Stimulated activated naive B cell treated with anti-CD40 and anti-IgM and Interleukin-4, amounts not matched to agents 10 μg/mL and 1 μg/mL and 100 μg/mL, for 72 hours (primary cell): ENCODE results near the gene SPTB.
"Not testable (repeated sequence)": the region's sequence is repeated elsewhere in the genome, so short reads cannot be mapped to it uniquely, and the experiment has no call there.

Experiments
- ATAC-seq, 2 donors: fragments of 150-1000 bp; cut with Tn5 transposase; replicated peaks; 2 replicates each; pipeline ENCODE4 v1.10.0; 2021; ENCODE audit warnings: moderate library complexity in 1 of 2
- DNase-seq: peaks from one replicate; pipeline ENCODE4 v3.0.0; 2021
- H3K27ac Mint-ChIP-seq: one replicate; pipeline ENCODE4 v1.8.0; 2022; ENCODE audit warnings: mild to moderate bottlenecking, mixed read lengths
- H3K27me3 Mint-ChIP-seq, 2 donors: one replicate each; pipeline ENCODE4 v1.8.0; 2022; ENCODE audit warnings: mixed read lengths in 2 of 2
- H3K36me3 Mint-ChIP-seq, 2 donors: one replicate each; pipeline ENCODE4 v1.8.0; 2022; ENCODE audit warnings: mixed read lengths in 2 of 2, mild to moderate bottlenecking in 1 of 2
- H3K4me1 Mint-ChIP-seq, 2 donors: one replicate each; pipeline ENCODE4 v1.8.0; 2022; ENCODE audit warnings: mixed read lengths in 2 of 2, mild to moderate bottlenecking in 1 of 2
- H3K4me3 Mint-ChIP-seq, 2 donors: one replicate each; pipeline ENCODE4 v1.8.0; 2022; ENCODE audit warnings: mild to moderate bottlenecking in 2 of 2, mixed read lengths in 2 of 2, moderate library complexity in 1 of 2
- H3K9me3 Mint-ChIP-seq, 2 donors: one replicate each; pipeline ENCODE4 v1.8.0; 2022; ENCODE audit warnings: mixed read lengths in 2 of 2, mild to moderate bottlenecking in 1 of 2

Gene SPTB

GRCh38 chr14:64879635-64880220 lies at the start of gene SPTB:
SPTB (minus strand) TSS chr14:64879907; CDS start chr14:64823094, 56,813 bp downstream.
- H3K27ac Mint-ChIP-seq: peak within 1 kb of the TSS; percentile 56
- H3K4me1 Mint-ChIP-seq: peaks cover 5 to 9% of the 10 kb centered on the region in 2 donors
- no peaks in the 10 kb centered on the region for H3K9me3 Mint-ChIP-seq
- H3K27me3 Mint-ChIP-seq: peaks cover 52 to 54% of the 10 kb centered on the region in 2 donors
- ATAC-seq (peak; percentile 75 to 85), DNase-seq (peak; percentile 10)
- H3K4me3 Mint-ChIP-seq: peak within 1 kb of the TSS; percentile 81 to 90
- no peaks in the 10 kb centered on the region for H3K36me3 Mint-ChIP-seq

GRCh38 chr14:64929014-64929359 lies 49.3 kb upstream of the SPTB start:
- no peak overlapping the region for H3K27ac Mint-ChIP-seq
- H3K36me3 Mint-ChIP-seq: peaks cover 25 to 33% of the 10 kb centered on the region in 2 donors
- H3K4me1 Mint-ChIP-seq: peaks cover 5 to 10% of the 10 kb centered on the region in 2 donors
- H3K27me3 Mint-ChIP-seq: no peaks in the 10 kb centered on the region
- ATAC-seq (no peak), DNase-seq (no peak)
- H3K9me3 Mint-ChIP-seq: no peaks in the 10 kb centered on the region
- no peak overlapping the region for H3K4me3 Mint-ChIP-seq

GRCh38 chr14:64928239-64929013 lies 48.7 kb upstream of the SPTB start:
- DNase-seq: no peak
- peaks cover 25 to 35% of the 10 kb centered on the region in 2 donors for H3K36me3 Mint-ChIP-seq
- H3K4me1 Mint-ChIP-seq: peaks cover 5 to 10% of the 10 kb centered on the region in 2 donors
- peak in 1 of 2 donors; percentile 23 for ATAC-seq
- H3K4me3 Mint-ChIP-seq: no peak overlapping the region
- H3K27me3 Mint-ChIP-seq: no peaks in the 10 kb centered on the region
- no peak overlapping the region for H3K27ac Mint-ChIP-seq
- no peaks in the 10 kb centered on the region for H3K9me3 Mint-ChIP-seq

- DNase-seq (no peak), ATAC-seq (no peak)
- Mint-ChIP-seq H3K9me3 (no peaks in the 10 kb centered on the region), H3K27ac (no peak overlapping the region), H3K4me1 (peaks cover 5 to 12% of the 10 kb centered on the region in 2 donors), H3K4me3 (no peak overlapping the region), H3K36me3 (peaks cover 19 to 34% of the 10 kb centered on the region in 2 donors), H3K27me3 (no peaks in the 10 kb centered on the region)
These were observed 47.3 kb upstream of the SPTB start for GRCh38 chr14:64927031-64927430.

- peak overlapping the region; percentile 52 for H3K27ac Mint-ChIP-seq
- ATAC-seq (no peak), DNase-seq (no peak)
- no peaks in the 10 kb centered on the region for H3K27me3 Mint-ChIP-seq
- peaks cover 24 to 38% of the 10 kb centered on the region in 2 donors for H3K36me3 Mint-ChIP-seq
- H3K9me3 Mint-ChIP-seq: no peaks in the 10 kb centered on the region
- H3K4me3 Mint-ChIP-seq: no peak overlapping the region
- H3K4me1 Mint-ChIP-seq: peaks cover 10 to 17% of the 10 kb centered on the region in 2 donors
These were observed 46.8 kb upstream of the SPTB start for GRCh38 chr14:64926398-64926995.

- Mint-ChIP-seq H3K4me1 (peaks cover 14 to 39% of the 10 kb centered on the region in 2 donors), H3K4me3 (no peak overlapping the region), H3K36me3 (peaks cover 21 to 24% of the 10 kb centered on the region in 2 donors), H3K27ac (no peak overlapping the region), H3K9me3 (no peaks in the 10 kb centered on the region), H3K27me3 (no peaks in the 10 kb centered on the region)
- no peak for ATAC-seq
- DNase-seq: no peak
These were observed 43.3 kb upstream of the SPTB start for GRCh38 chr14:64923015-64923414.

- Mint-ChIP-seq H3K27ac (no peak overlapping the region), H3K27me3 (no peaks in the 10 kb centered on the region), H3K4me3 (no peak overlapping the region), H3K36me3 (peaks cover 19 to 28% of the 10 kb centered on the region in 2 donors), H3K9me3 (no peaks in the 10 kb centered on the region), H3K4me1 (peaks cover 20 to 50% of the 10 kb centered on the region in 2 donors)
- no peak for DNase-seq
- ATAC-seq: no peak
These were observed 40.8 kb upstream of the SPTB start for GRCh38 chr14:64920465-64920864.

- Mint-ChIP-seq H3K36me3 (peaks cover 22 to 33% of the 10 kb centered on the region in 2 donors), H3K4me1 (peaks cover 25 to 56% of the 10 kb centered on the region in 2 donors), H3K9me3 (peaks cover 0 to 1% of the 10 kb centered on the region in 2 donors), H3K27me3 (no peaks in the 10 kb centered on the region), H3K27ac (no peak overlapping the region), H3K4me3 (no peak overlapping the region)
- DNase-seq: no peak
- no peak for ATAC-seq
These were observed 39.9 kb upstream of the SPTB start for GRCh38 chr14:64919618-64920017.

GRCh38 chr14:64919215-64919614 lies 39.5 kb upstream of the SPTB start:
- Mint-ChIP-seq H3K4me1 (peaks cover 24 to 53% of the 10 kb centered on the region in 2 donors), H3K36me3 (peaks cover 20 to 30% of the 10 kb centered on the region in 2 donors), H3K27ac (no peak overlapping the region), H3K27me3 (no peaks in the 10 kb centered on the region), H3K9me3 (peaks cover 0 to 1% of the 10 kb centered on the region in 2 donors), H3K4me3 (no peak overlapping the region)
- ATAC-seq (no peak), DNase-seq (no peak)

GRCh38 chr14:64918216-64918615 lies 38.5 kb upstream of the SPTB start:
- Mint-ChIP-seq H3K4me1 (peaks cover 27 to 53% of the 10 kb centered on the region in 2 donors), H3K4me3 (no peak overlapping the region), H3K27me3 (no peaks in the 10 kb centered on the region), H3K9me3 (peaks cover 0 to 1% of the 10 kb centered on the region in 2 donors), H3K36me3 (peaks cover 17 to 25% of the 10 kb centered on the region in 2 donors), H3K27ac (peak overlapping the region; percentile 42)
- DNase-seq (no peak), ATAC-seq (no peak)

- H3K36me3 Mint-ChIP-seq: peaks cover 10 to 18% of the 10 kb centered on the region in 2 donors
- H3K27ac Mint-ChIP-seq: no peak overlapping the region
- peaks cover 23 to 45% of the 10 kb centered on the region in 2 donors for H3K4me1 Mint-ChIP-seq
- peaks cover 7 to 8% of the 10 kb centered on the region in 2 donors for H3K27me3 Mint-ChIP-seq
- DNase-seq: no peak
- H3K4me3 Mint-ChIP-seq: peak overlapping the region; percentile 90 to 91
- ATAC-seq: no peak
- H3K9me3 Mint-ChIP-seq: peaks cover 0 to 1% of the 10 kb centered on the region in 2 donors
These were observed 36.1 kb upstream of the SPTB start for GRCh38 chr14:64915797-64916196.

- H3K4me3 Mint-ChIP-seq: peak overlapping the region; percentile 90 to 91
- peak overlapping the region; percentile 99 for H3K27ac Mint-ChIP-seq
- H3K4me1 Mint-ChIP-seq: peaks cover 23 to 38% of the 10 kb centered on the region in 2 donors
- DNase-seq: no peak
- H3K36me3 Mint-ChIP-seq: peaks cover 10 to 18% of the 10 kb centered on the region in 2 donors
- H3K27me3 Mint-ChIP-seq: peaks cover 7 to 8% of the 10 kb centered on the region in 2 donors
- peaks cover 0 to 1% of the 10 kb centered on the region in 2 donors for H3K9me3 Mint-ChIP-seq
- ATAC-seq: peak in 1 of 2 donors; percentile 2
These were observed 35.3 kb upstream of the SPTB start for GRCh38 chr14:64915029-64915424.

GRCh38 chr14:64914237-64915028 lies 34.7 kb upstream of the SPTB start, which contains the start of gene CHURC1:
CHURC1 (plus strand) TSS chr14:64914455; CDS start chr14:64914496, 41 bp downstream.
- peak; percentile 99 for ATAC-seq
- H3K9me3 Mint-ChIP-seq: peaks cover 0 to 1% of the 10 kb centered on the region in 2 donors
- peaks cover 19 to 33% of the 10 kb centered on the region in 2 donors for H3K4me1 Mint-ChIP-seq
- peaks cover 7 to 8% of the 10 kb centered on the region in 2 donors for H3K27me3 Mint-ChIP-seq
- DNase-seq: peak; percentile 95
- H3K36me3 Mint-ChIP-seq: peaks cover 10 to 18% of the 10 kb centered on the region in 2 donors
- H3K27ac Mint-ChIP-seq: peak within 1 kb of the TSS; percentile 99
- H3K4me3 Mint-ChIP-seq: peak within 1 kb of the TSS; percentile 90 to 91

- H3K9me3 Mint-ChIP-seq, H3K27ac Mint-ChIP-seq: not testable (repeated sequence)
- H3K36me3 Mint-ChIP-seq: peaks cover 10 to 18% of the 10 kb centered on the region in 2 donors
These were observed 33.8 kb upstream of the SPTB start for GRCh38 chr14:64913477-64913876.

More at GRCh38 chr14:64913477-64913876, 33.8 kb upstream of the SPTB start:
- H3K27me3 Mint-ChIP-seq, H3K4me3 Mint-ChIP-seq, ATAC-seq, DNase-seq: not testable (repeated sequence)
- peaks cover 19 to 29% of the 10 kb centered on the region in 2 donors for H3K4me1 Mint-ChIP-seq
